GM20000 (cell line): ENCODE data around the gene NYNRIN.

Experiments used
- DNase-seq: peaks from one replicate; pipeline ENCODE4 v3.0.0; 2012; ENCODE audit warnings: low spot score
- TF ChIP-seq, protein P1 (sequence below): IDR thresholded peaks from 2 replicates; pipeline ENCODE4 v1.5.1; 2012; ENCODE audit warnings: mild to moderate bottlenecking, control low read depth; ENCODE audit errors: extremely low read depth, missing control alignments

Gene NYNRIN

DNA sequence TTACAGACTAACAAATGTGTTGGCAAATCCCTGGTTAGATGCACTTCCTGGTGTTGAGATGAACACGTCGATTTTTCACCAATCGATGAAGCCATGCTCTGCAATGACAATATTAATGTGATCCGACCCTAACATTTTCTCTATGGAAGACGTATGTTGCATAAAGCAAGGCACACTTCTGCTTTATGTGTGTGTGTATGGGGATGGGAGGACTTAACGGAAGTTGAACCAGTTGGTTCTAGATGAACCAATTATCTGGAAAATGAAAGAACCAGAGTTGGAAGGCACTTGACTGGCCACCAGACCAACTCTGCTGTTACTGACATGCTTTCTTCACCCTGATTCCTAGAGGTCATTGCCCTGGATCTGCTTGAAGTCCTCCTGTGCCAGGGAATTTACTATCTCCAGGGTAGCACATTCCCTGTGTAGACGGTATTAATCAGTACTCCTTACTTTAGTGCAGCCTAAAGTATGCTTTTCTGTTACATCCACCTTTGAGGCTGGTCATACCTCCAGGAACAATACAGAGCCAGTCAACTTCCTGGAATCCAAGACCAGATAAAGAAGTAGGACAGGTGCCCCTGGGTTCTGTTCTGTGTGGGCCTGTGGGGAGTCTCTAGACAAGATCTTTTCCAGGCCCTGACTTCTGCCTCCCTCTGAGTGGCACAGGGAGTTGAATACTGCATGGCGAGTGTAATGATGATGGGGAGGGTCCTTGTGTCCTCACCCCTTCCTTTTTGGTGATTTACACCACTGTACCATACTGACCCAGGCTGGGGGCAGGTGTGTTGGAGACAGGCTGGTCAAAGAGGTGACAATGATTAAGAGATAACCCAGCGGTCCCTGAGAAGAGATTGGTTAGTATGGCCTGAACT, 39.7 kb downstream of the NYNRIN start:
- no peak for DNase-seq
- TF ChIP-seq, protein P1, sequence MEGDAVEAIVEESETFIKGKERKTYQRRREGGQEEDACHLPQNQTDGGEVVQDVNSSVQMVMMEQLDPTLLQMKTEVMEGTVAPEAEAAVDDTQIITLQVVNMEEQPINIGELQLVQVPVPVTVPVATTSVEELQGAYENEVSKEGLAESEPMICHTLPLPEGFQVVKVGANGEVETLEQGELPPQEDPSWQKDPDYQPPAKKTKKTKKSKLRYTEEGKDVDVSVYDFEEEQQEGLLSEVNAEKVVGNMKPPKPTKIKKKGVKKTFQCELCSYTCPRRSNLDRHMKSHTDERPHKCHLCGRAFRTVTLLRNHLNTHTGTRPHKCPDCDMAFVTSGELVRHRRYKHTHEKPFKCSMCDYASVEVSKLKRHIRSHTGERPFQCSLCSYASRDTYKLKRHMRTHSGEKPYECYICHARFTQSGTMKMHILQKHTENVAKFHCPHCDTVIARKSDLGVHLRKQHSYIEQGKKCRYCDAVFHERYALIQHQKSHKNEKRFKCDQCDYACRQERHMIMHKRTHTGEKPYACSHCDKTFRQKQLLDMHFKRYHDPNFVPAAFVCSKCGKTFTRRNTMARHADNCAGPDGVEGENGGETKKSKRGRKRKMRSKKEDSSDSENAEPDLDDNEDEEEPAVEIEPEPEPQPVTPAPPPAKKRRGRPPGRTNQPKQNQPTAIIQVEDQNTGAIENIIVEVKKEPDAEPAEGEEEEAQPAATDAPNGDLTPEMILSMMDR: no peak

DNA sequence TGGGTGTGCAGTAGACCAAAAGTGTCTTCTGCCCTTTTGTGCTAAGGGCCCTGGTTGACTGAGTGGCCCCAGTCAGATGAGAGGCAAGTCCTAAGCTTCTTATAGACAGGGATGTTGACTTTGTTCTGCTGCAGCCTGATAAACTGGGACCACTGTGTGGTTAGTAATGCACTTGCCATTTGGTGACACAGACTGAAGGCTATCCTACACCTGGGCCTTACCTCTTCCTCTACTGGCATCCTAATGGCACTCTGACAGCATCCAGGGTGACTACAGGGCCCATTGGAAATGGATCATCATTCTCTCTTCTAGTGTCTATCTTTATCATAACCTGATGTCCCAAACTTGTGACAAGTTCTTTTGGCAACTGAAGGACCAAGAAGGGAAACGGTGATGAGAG, 40.5 kb downstream of the NYNRIN start:
- no peak for DNase-seq
- TF ChIP-seq, protein P1: no peak

DNA sequence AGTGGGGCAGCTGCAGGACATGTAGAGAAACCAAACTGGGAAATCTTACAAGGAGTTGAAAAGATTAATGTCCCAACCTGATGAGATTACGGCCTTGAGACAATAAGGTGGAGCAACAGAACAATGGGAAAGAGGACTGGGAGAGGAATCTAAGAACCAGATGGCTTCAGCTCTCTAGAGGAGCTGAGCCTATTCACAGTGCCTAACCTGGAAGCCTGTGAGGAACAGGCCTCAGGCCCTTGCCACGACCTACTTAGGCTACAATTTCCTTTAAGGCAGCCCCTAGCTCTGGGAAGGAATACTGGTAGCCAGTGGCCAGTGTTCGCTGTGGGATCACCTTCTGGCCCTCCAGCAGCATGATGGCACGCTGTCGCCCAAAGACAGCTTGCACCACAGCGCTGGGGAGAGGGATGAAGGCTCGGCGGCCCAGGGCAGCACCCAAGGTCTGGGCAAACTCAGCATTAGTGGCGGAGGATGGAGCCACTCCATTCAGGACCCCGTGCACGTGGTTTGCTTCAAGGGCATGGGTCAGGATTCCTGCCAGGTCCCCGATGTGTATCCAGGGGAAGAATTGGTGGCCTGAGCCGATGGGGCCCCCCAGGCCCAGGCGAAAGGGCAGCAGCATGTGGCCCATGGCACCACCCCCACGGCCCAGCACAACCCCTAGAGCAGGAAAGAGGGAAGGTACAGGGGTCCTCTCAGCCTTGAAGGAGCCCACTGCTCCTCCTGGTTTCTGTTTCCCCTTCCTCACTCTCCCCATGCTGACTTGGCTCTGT, 41.2 kb downstream of the NYNRIN start:
- DNase-seq: no peak
- TF ChIP-seq, protein P1: no peak

DNA sequence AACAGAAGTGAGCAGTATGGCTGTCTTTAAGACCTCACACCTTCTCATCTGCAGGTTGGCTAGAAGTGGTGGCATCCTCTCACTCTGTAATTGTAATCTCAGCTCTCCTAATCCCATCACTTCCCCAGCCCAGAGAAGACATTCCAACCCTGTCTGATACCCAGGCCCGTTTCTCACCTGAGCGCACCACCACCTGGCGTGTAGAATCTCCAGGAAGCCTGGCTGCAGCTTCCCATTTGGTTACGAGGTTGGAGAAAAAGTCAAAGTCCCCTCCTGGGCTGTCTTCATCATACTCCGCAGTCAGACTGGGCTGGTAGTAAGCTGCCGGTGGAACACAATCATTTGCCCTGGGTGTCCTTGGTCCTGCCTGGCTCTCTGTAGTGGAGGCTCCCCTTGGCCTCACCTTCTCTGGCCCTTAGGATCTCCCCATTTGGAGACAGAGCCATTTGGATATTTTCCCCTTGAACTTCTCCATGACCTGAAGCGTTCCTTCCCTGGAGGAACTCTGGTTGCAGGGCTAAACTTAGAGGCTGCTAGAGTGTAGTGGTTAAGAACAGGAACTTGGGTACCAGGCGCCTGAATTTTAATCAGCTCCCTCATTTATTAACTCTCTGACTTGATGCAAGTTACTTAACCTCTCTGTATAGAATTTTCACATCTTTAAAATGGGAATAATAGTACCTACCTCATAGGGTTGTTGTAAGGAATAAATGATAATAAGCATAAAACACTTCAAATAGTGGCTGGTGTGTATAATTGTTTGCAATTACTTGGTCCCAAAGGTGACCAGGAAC, 42.0 kb downstream of the NYNRIN start:
- TF ChIP-seq, protein P1: no peak
- DNase-seq: no peak

DNA sequence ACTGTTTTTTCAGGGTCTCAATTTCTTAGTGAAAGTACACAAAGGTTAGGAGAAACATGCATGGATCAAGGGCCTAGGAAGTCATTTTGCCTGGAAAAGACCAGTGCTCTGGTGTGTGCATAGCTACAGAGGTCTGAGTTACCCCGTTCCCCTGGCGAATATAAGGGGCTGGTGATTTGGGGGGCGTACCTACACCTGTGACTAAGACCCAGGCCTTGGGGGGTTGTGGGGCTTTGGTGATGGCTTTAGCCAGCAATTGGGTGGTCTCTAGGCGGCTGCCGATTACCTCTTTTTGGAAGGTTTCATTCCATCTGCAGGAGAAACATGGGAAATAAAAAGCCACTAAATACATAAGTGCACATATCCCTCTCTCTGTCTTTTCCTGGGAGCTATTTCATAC, 42.7 kb downstream of the NYNRIN start:
- TF ChIP-seq, protein P1: no peak
- no peak for DNase-seq

DNA sequence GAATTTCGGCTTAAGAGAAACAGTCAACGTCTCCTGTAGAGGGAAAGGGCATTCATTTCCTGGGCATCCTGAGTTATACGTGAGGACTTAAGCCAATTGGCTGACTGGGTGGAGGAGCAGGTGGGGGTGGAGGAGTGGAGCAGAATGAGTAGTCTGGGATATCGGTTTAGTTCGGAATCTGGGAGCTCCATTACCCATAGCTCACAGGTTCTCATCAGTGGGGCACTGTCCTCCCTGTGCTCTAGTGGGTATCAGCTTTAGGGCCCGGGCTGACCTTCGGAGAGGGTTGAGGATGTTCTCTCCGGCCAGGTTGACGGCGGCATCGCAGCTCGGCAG, 43.1 kb downstream of the NYNRIN start:
- TF ChIP-seq, protein P1: no peak
- DNase-seq: no peak
